Activated gamma-delta T cell treated with anti-CD3 and anti-CD28 coated beads, Interleukin-2, amount 50 U/mL, for 16 hours (primary cell): Measurements from ENCODE around the gene MAP3K19.
"Not testable (repeated sequence)": the region's sequence is repeated elsewhere in the genome, so short reads cannot be mapped to it uniquely, and the experiment has no call there.

ENCODE experiments used
- DNase-seq: peaks from one replicate; pipeline ENCODE4 v3.0.0-alpha.2; 2020; ENCODE audit warnings: low read depth

MAP3K19 gene

GRCh38 chr2:135047300-135047699, at the start of gene MAP3K19:
Gene MAP3K19, minus strand, starts transcription at chr2:135047447. Its CDS starts 22,800 bp downstream, at chr2:135024647.
- DNase-seq = no peak

GRCh38 chr2:135096665-135097446, 49.6 kb upstream of the MAP3K19 start:
- no peak for DNase-seq

GRCh38 chr2:135095591-135095990, 48.3 kb upstream of the MAP3K19 start:
- DNase-seq = no peak

- DNase-seq = no peak
Measured at GRCh38 chr2:135094508-135094907, 47.3 kb upstream of the MAP3K19 start.

GRCh38 chr2:135093670-135094330, 46.6 kb upstream of the MAP3K19 start:
- DNase-seq = no peak

- DNase-seq = no peak
Measured at GRCh38 chr2:135093193-135093592, 45.9 kb upstream of the MAP3K19 start.

GRCh38 chr2:135091681-135092080, 44.4 kb upstream of the MAP3K19 start:
- no peak for DNase-seq

- DNase-seq = not testable (repeated sequence)
Measured at GRCh38 chr2:135089597-135089996, 42.4 kb upstream of the MAP3K19 start.

GRCh38 chr2:135086222-135086621, 39.0 kb upstream of the MAP3K19 start:
- no peak for DNase-seq

- no peak for DNase-seq
Measured at GRCh38 chr2:135078417-135078816, 31.2 kb upstream of the MAP3K19 start.

- no peak for DNase-seq
Measured at GRCh38 chr2:135076556-135076955, 29.3 kb upstream of the MAP3K19 start.

GRCh38 chr2:135074216-135074615, 27.0 kb upstream of the MAP3K19 start:
- DNase-seq = no peak

- DNase-seq = no peak
Measured at GRCh38 chr2:135072125-135072997, 25.1 kb upstream of the MAP3K19 start.

GRCh38 chr2:135066710-135067109, 19.5 kb upstream of the MAP3K19 start:
- DNase-seq = no peak

- no peak for DNase-seq
Measured at GRCh38 chr2:135064149-135064548, 16.9 kb upstream of the MAP3K19 start.

- DNase-seq = no peak
Measured at GRCh38 chr2:135063210-135063609, 16.0 kb upstream of the MAP3K19 start.

GRCh38 chr2:135059577-135059976, 12.3 kb upstream of the MAP3K19 start:
- DNase-seq = no peak

GRCh38 chr2:135056790-135057189, 9.5 kb upstream of the MAP3K19 start:
- DNase-seq = no peak

- DNase-seq = no peak
Measured at GRCh38 chr2:135055182-135055786, 8.0 kb upstream of the MAP3K19 start.

- no peak for DNase-seq
Measured at GRCh38 chr2:135052997-135053474, 5.8 kb upstream of the MAP3K19 start.

GRCh38 chr2:135052042-135052876, 5.0 kb upstream of the MAP3K19 start, which contains the start of gene RAB3GAP1:
Gene RAB3GAP1, plus strand, starts transcription at chr2:135052292. Its CDS starts 16 bp downstream, at chr2:135052308.
- peak; percentile 84 for DNase-seq
